H9 (cell line): ENCODE measurements around the gene SRBD1. TPM values are rescaled to one million over a fixed set of nuclear protein-coding genes. Genes with fewer than 3 reads are reported as not detected.
A peak's percentile ranks its signal among the peaks of the same experiment; 100 is the strongest.

Source experiments
- DNase-seq: peaks from one replicate; pipeline ENCODE4 v3.0.0-alpha.2; 2017
- H2AFZ ChIP-seq: one replicate; pipeline ENCODE4 v1.6.1; 2013; ENCODE audit warnings: mild to moderate bottlenecking, low read length, control low read depth, moderate library complexity
- H2AK5ac ChIP-seq: 2 replicates; pipeline ENCODE4 v1.6.1; 2013; ENCODE audit warnings: low read length, control low read depth, mixed read lengths; ENCODE audit not compliant: insufficient read length
- H2BK120ac ChIP-seq: one replicate; pipeline ENCODE4 v1.6.1; 2013; ENCODE audit warnings: low read depth, mild to moderate bottlenecking, low read length, control low read depth, inconsistent platforms; ENCODE audit not compliant: poor library complexity, severe bottlenecking
- H2BK12ac ChIP-seq: 2 replicates; pipeline ENCODE4 v1.6.1; 2013; ENCODE audit warnings: low read length, control low read depth, mixed read lengths, low read depth; ENCODE audit not compliant: insufficient read length
- H2BK15ac ChIP-seq: 2 replicates; pipeline ENCODE4 v1.6.1; 2013; ENCODE audit warnings: low read depth, low read length, control low read depth
- H2BK20ac ChIP-seq: one replicate; pipeline ENCODE4 v1.6.1; 2013; ENCODE audit warnings: low read depth, mild to moderate bottlenecking, low read length, control low read depth, inconsistent platforms; ENCODE audit not compliant: poor library complexity, severe bottlenecking
- H2BK5ac ChIP-seq: 2 replicates; pipeline ENCODE4 v1.6.1; 2013; ENCODE audit warnings: low read length, control low read depth, mixed read lengths; ENCODE audit not compliant: insufficient read length
- H3K14ac ChIP-seq: 2 replicates; pipeline ENCODE4 v1.6.1; 2013; ENCODE audit warnings: low read length, control low read depth; ENCODE audit not compliant: insufficient read depth
- H3K18ac ChIP-seq: 2 replicates; pipeline ENCODE4 v1.6.1; 2013; ENCODE audit warnings: low read depth, mild to moderate bottlenecking, mixed read lengths, low read length, control low read depth; ENCODE audit not compliant: insufficient read length
- H3K23ac ChIP-seq: 2 replicates; pipeline ENCODE4 v1.6.1; 2013; ENCODE audit warnings: low read length, control low read depth, mixed read lengths, low read depth; ENCODE audit not compliant: insufficient read length
- H3K23me2 ChIP-seq: 2 replicates; pipeline ENCODE4 v1.6.1; 2013; ENCODE audit warnings: low read depth, mild to moderate bottlenecking, mixed read lengths, low read length, control low read depth; ENCODE audit not compliant: insufficient read length, poor library complexity, severe bottlenecking
- H3K27ac ChIP-seq: 2 replicates; pipeline ENCODE4 v1.5.1; 2013; ENCODE audit warnings: low read length, control low read depth, mixed read lengths, low read depth; ENCODE audit not compliant: insufficient read length
- H3K27me3 ChIP-seq: 2 replicates; pipeline ENCODE4 v1.6.1; 2013; ENCODE audit warnings: low read length, control low read depth, inconsistent platforms; ENCODE audit not compliant: insufficient read depth
- H3K4ac ChIP-seq: 2 replicates; pipeline ENCODE4 v1.6.1; 2013; ENCODE audit warnings: low read depth, mild to moderate bottlenecking, control low read depth, inconsistent platforms, low read length, moderate library complexity
- H3K4me1 ChIP-seq: 2 replicates; pipeline ENCODE4 v1.6.1; 2013; ENCODE audit warnings: low read length, control low read depth, inconsistent platforms; ENCODE audit not compliant: insufficient read depth
- H3K4me2 ChIP-seq: 2 replicates; pipeline ENCODE4 v1.6.1; 2013; ENCODE audit warnings: low read length, control low read depth, mixed read lengths; ENCODE audit not compliant: insufficient read length, insufficient read depth
- H3K56ac ChIP-seq: 2 replicates; pipeline ENCODE4 v1.6.1; 2013; ENCODE audit warnings: low read depth, mild to moderate bottlenecking, mixed read lengths, low read length, control low read depth; ENCODE audit not compliant: insufficient read length
- H3K79me1 ChIP-seq: 2 replicates; pipeline ENCODE4 v1.6.1; 2013; ENCODE audit warnings: low read depth, mild to moderate bottlenecking, moderate library complexity, low read length, control low read depth, inconsistent platforms; ENCODE audit not compliant: insufficient read depth, poor library complexity, severe bottlenecking
- H3K79me2 ChIP-seq: 2 replicates; pipeline ENCODE4 v1.6.1; 2013; ENCODE audit warnings: low read length, control low read depth, inconsistent platforms; ENCODE audit not compliant: insufficient read depth
- H3K9ac ChIP-seq: 2 replicates; pipeline ENCODE4 v1.6.1; 2013; ENCODE audit warnings: low read length, control low read depth, mixed read lengths; ENCODE audit not compliant: insufficient read length; ENCODE audit errors: extremely low read depth
- H3K9me3 ChIP-seq: one replicate; pipeline ENCODE4 v1.6.1; 2013; ENCODE audit warnings: low read depth, low read length, inconsistent platforms; ENCODE audit not compliant: control insufficient read depth
- H3T11ph ChIP-seq: one replicate; pipeline ENCODE4 v1.6.1; 2013; ENCODE audit warnings: mild to moderate bottlenecking, low read length, control low read depth, inconsistent platforms
- H4K20me1 ChIP-seq: one replicate; pipeline ENCODE4 v1.6.1; 2013; ENCODE audit not compliant: control insufficient read depth, insufficient read length, insufficient read depth
- H4K5ac ChIP-seq: 2 replicates; pipeline ENCODE4 v1.6.1; 2013; ENCODE audit warnings: low read depth, mild to moderate bottlenecking, mixed read lengths, low read length, control low read depth; ENCODE audit not compliant: insufficient read length
- H4K8ac ChIP-seq: replicated peaks from 2 replicates; pipeline ENCODE4 v1.6.1; 2013; ENCODE audit warnings: low read length, control low read depth, mixed read lengths, low read depth; ENCODE audit not compliant: insufficient read length
- H4K91ac ChIP-seq: 2 replicates; pipeline ENCODE4 v1.6.1; 2013; ENCODE audit warnings: low read depth, mild to moderate bottlenecking, moderate library complexity, mixed read lengths, low read length, control low read depth; ENCODE audit not compliant: insufficient read length
- H3K27ac Mint-ChIP-seq, 3 experiments: 2 replicates in 2 of 3; 3 replicates in 1 of 3; pipeline ENCODE4 v1.8.0; 2020 to 2021; ENCODE audit warnings: mixed read lengths in 3 of 3, mild to moderate bottlenecking in 1 of 3, moderate library complexity in 1 of 3
- H3K27me3 Mint-ChIP-seq: 2 replicates; pipeline ENCODE4 v1.8.0; 2021; ENCODE audit warnings: low read depth, mild to moderate bottlenecking, moderate library complexity, mixed read lengths
- H3K36me3 Mint-ChIP-seq, 3 experiments: 2 replicates in 2 of 3; 3 replicates in 1 of 3; pipeline ENCODE4 v1.8.0; 2020 to 2021; ENCODE audit warnings: low read depth in 3 of 3, mixed read lengths in 3 of 3; ENCODE audit not compliant: insufficient read depth in 1 of 3
- H3K4me1 Mint-ChIP-seq, 2 experiments: 2 replicates each; pipeline ENCODE4 v1.8.0; 2020; ENCODE audit warnings: mixed read lengths in 2 of 2
- H3K4me3 Mint-ChIP-seq, 2 experiments: 2 replicates in 1 of 2; 3 replicates in 1 of 2; pipeline ENCODE4 v1.8.0; 2020 to 2021; ENCODE audit warnings: mild to moderate bottlenecking in 2 of 2, mixed read lengths in 2 of 2, moderate library complexity in 1 of 2
- H3K9me3 Mint-ChIP-seq, 2 experiments: 2 replicates in 1 of 2; 3 replicates in 1 of 2; pipeline ENCODE4 v1.8.0; 2020; ENCODE audit warnings: mild to moderate bottlenecking in 2 of 2, mixed read lengths in 2 of 2, moderate library complexity in 1 of 2
- total RNA-seq: library from RNA; stranded (reverse); gene quantifications from 2 replicates; pipeline ENCODE4 v1.2.1, GENCODE V29; 2021
- TF ChIP-seq, protein P1 (sequence below): fragments of 200-600 bp; sonication (generic); conservative IDR thresholded peaks from 3 replicates; pipeline ENCODE4 v1.8.0; 2021; ENCODE audit warnings: antibody characterized with exemption, mild to moderate bottlenecking

SRBD1 gene
- total RNA-seq, 1 experiment from 2014 or later: 18.3 TPM

GRCh38 chr2:45391866-45392265 is 219.2 kb downstream of the SRBD1 start:
- Histone ChIP-seq H3K4me2 (no peak overlapping the region), H2BK15ac (no peak overlapping the region)

More at GRCh38 chr2:45391866-45392265, 219.2 kb downstream of the SRBD1 start:
- no peak overlapping the region for H2BK12ac ChIP-seq
- peak overlapping the region; percentile 85 for H3K27ac ChIP-seq
- no peak overlapping the region for H3K18ac ChIP-seq
- no peak overlapping the region for H3K56ac ChIP-seq
- no peaks in the 10 kb centered on the region for H3K23me2 ChIP-seq
- H3K14ac ChIP-seq: no peak overlapping the region
- no peak overlapping the region for H2AFZ ChIP-seq
- Mint-ChIP-seq H3K36me3 (peaks cover 8 to 19% (median 14%) of the 10 kb centered on the region in 3 experiments; a peak in 6 of 7 replicates), H3K27ac (peak overlapping the region in 1 of 3 experiments; percentile 74; a peak in 2 of 7 replicates), H3K4me1 (peaks cover 45 to 53% of the 10 kb centered on the region in 2 experiments), H3K9me3 (no peaks in the 10 kb centered on the region), H3K27me3 (no peaks in the 10 kb centered on the region), H3K4me3 (no peak overlapping the region)
- no peak overlapping the region for H3K4ac ChIP-seq
- no peaks in the 10 kb centered on the region for H3K79me1 ChIP-seq
- no peak overlapping the region for H2BK5ac ChIP-seq
- TF ChIP-seq, protein P1, sequence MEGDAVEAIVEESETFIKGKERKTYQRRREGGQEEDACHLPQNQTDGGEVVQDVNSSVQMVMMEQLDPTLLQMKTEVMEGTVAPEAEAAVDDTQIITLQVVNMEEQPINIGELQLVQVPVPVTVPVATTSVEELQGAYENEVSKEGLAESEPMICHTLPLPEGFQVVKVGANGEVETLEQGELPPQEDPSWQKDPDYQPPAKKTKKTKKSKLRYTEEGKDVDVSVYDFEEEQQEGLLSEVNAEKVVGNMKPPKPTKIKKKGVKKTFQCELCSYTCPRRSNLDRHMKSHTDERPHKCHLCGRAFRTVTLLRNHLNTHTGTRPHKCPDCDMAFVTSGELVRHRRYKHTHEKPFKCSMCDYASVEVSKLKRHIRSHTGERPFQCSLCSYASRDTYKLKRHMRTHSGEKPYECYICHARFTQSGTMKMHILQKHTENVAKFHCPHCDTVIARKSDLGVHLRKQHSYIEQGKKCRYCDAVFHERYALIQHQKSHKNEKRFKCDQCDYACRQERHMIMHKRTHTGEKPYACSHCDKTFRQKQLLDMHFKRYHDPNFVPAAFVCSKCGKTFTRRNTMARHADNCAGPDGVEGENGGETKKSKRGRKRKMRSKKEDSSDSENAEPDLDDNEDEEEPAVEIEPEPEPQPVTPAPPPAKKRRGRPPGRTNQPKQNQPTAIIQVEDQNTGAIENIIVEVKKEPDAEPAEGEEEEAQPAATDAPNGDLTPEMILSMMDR: no peak
- H4K91ac ChIP-seq: no peak overlapping the region
- peaks cover 14% of the 10 kb centered on the region; the same call in 1 of the 2 replicates for H3K4me1 ChIP-seq
- DNase-seq: no peak
- H3K9ac ChIP-seq: no peak overlapping the region
- no peaks in the 10 kb centered on the region for H3K9me3 ChIP-seq
- H3T11ph ChIP-seq: no peak overlapping the region
- no peak overlapping the region for H2AK5ac ChIP-seq
- no peak overlapping the region for H4K8ac ChIP-seq
- no peak overlapping the region for H2BK20ac ChIP-seq
- no peaks in the 10 kb centered on the region for H3K27me3 ChIP-seq
- H4K5ac ChIP-seq: no peak overlapping the region
- no peak overlapping the region for H2BK120ac ChIP-seq
- H4K20me1 ChIP-seq: no peaks in the 10 kb centered on the region
- no peaks in the 10 kb centered on the region for H3K79me2 ChIP-seq
- no peak overlapping the region for H3K23ac ChIP-seq
